ENCODE measurements around the gene TPSG1.
A peak's percentile ranks its signal among the peaks of the same experiment; 100 is the strongest.
"Not testable (repeated sequence)": the region's sequence is repeated elsewhere in the genome, so short reads cannot be mapped to it uniquely, and the experiment has no call there.

Gene TPSG1

DNA sequence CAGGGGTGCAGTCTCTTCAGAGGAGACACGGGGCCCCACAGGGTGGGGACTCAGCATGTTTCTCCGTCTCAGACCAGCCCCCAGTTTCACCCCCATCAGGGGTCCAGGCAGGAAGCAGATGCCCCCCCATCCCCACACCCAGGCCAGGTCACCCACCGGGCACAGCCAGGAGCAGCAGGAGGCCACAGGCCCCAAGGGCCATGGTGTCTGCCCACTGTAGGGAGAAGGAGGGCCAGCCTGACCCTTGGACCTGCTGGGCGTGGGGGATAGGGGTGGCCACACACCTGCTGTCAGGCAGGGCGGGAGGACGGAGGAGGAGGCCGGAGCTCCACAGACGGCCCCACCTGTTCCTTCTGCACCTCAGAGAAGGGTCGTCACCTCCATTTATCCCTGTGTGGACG is at the start of gene TPSG1:
Gene TPSG1, minus strand, starts transcription at position 218 of the 401 bp plus-strand sequence. Its CDS starts 16 bp downstream, at position 202.
- TF ChIP-seq, protein P1, sequence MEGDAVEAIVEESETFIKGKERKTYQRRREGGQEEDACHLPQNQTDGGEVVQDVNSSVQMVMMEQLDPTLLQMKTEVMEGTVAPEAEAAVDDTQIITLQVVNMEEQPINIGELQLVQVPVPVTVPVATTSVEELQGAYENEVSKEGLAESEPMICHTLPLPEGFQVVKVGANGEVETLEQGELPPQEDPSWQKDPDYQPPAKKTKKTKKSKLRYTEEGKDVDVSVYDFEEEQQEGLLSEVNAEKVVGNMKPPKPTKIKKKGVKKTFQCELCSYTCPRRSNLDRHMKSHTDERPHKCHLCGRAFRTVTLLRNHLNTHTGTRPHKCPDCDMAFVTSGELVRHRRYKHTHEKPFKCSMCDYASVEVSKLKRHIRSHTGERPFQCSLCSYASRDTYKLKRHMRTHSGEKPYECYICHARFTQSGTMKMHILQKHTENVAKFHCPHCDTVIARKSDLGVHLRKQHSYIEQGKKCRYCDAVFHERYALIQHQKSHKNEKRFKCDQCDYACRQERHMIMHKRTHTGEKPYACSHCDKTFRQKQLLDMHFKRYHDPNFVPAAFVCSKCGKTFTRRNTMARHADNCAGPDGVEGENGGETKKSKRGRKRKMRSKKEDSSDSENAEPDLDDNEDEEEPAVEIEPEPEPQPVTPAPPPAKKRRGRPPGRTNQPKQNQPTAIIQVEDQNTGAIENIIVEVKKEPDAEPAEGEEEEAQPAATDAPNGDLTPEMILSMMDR (IDR thresholded peaks at IDR 0.05), result no peak
- no peak within 1 kb of the TSS for H3K27ac Mint-ChIP-seq
- no peaks in the 10 kb centered on the region for H3K4me1 Mint-ChIP-seq
- H3K4me3 Mint-ChIP-seq, result no peak within 1 kb of the TSS
- DNase-seq, result no peak
- peaks cover 5% of the 10 kb centered on the region for H3K36me3 Mint-ChIP-seq (ENCODE audit: low read depth)
- H3K27me3 Mint-ChIP-seq (ENCODE audit: low read depth, poor library complexity), result no peaks in the 10 kb centered on the region
- no peaks in the 10 kb centered on the region for H3K9me3 Mint-ChIP-seq

DNA sequence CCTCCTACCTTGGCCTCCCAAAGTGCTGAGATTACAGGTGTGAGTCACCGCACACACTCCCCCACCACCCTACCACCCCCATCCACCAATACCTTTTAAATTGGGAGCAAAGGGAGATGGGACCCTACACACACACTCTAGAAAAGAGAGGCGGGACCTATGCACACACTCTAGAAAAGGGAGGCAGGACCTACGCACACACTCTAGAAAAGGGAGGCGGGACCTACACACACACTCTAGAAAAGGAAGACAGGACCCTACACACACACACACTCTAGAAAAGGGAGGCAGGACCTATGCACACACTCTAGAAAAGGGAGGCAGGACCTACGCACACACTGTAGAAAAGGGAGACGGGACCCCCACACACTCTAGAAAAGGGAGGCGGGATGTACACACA is 49.7 kb upstream of the TPSG1 start:
- TF ChIP-seq, protein P1 (IDR thresholded peaks at IDR 0.05), result no peak
- Mint-ChIP-seq H3K4me1 (peaks cover 36% of the 10 kb centered on the region), H3K27ac (no peak overlapping the region), H3K36me3 (ENCODE audit: low read depth) (no peaks in the 10 kb centered on the region), H3K9me3 (no peaks in the 10 kb centered on the region), H3K4me3 (no peak overlapping the region), H3K27me3 (ENCODE audit: low read depth, poor library complexity) (peaks cover 41% of the 10 kb centered on the region)
- no peak for DNase-seq

GRCh38 chr16:1273816-1274215 is 48.7 kb upstream of the TPSG1 start:
- peaks cover 30% of the 10 kb centered on the region for H3K4me1 Mint-ChIP-seq
- H3K36me3 Mint-ChIP-seq (ENCODE audit: low read depth), result no peaks in the 10 kb centered on the region
- TF ChIP-seq, protein P1 (IDR thresholded peaks at IDR 0.05), result no peak
- H3K4me3 Mint-ChIP-seq, result no peak overlapping the region
- no peak for DNase-seq
- no peak overlapping the region for H3K27ac Mint-ChIP-seq
- peaks cover 48% of the 10 kb centered on the region for H3K27me3 Mint-ChIP-seq (ENCODE audit: low read depth, poor library complexity)
- no peaks in the 10 kb centered on the region for H3K9me3 Mint-ChIP-seq

DNA sequence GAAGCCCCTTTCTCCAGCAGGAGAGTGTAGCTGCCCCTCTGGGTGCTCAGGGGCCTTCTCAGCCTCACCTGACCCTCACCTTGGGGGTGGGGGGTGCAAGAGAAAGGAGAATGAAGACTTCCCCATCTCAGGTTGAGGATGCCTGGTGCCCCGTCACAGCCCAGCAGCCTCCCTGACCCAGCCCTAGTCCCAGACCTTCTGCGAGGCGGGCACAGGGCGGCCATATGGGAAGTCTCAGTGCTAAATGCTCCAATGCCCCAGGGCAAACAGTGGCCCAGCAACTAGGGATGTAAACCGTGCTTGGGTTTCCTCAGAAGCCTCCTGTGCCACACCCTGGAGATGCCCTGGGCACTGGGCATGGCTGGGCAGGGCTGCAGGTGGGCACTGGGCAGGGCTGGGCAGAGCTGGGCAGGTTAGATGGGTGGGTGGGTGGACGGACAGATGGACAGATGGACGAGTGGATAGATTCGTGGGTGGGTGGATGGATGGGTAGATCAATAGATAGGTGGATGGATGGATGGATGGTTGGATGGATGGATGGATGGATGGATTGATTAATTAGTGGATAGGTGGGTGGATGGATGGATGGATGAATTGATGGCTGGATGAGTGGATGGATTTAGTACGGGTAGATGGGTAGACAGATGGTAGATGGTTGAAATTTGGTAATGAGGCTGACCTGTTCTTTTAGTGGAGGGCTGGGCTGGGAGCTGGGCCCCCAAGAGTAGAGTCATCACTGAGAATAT is 47.6 kb upstream of the TPSG1 start:
- TF ChIP-seq, protein P1 (IDR thresholded peaks at IDR 0.05), result no peak
- Mint-ChIP-seq H3K36me3 (ENCODE audit: low read depth) (no peaks in the 10 kb centered on the region), H3K4me1 (peaks cover 19% of the 10 kb centered on the region), H3K27ac (peak overlapping the region; percentile 9), H3K9me3 (no peaks in the 10 kb centered on the region), H3K4me3 (no peak overlapping the region), H3K27me3 (ENCODE audit: low read depth, poor library complexity) (peaks cover 49% of the 10 kb centered on the region)
- DNase-seq, result no peak

DNA sequence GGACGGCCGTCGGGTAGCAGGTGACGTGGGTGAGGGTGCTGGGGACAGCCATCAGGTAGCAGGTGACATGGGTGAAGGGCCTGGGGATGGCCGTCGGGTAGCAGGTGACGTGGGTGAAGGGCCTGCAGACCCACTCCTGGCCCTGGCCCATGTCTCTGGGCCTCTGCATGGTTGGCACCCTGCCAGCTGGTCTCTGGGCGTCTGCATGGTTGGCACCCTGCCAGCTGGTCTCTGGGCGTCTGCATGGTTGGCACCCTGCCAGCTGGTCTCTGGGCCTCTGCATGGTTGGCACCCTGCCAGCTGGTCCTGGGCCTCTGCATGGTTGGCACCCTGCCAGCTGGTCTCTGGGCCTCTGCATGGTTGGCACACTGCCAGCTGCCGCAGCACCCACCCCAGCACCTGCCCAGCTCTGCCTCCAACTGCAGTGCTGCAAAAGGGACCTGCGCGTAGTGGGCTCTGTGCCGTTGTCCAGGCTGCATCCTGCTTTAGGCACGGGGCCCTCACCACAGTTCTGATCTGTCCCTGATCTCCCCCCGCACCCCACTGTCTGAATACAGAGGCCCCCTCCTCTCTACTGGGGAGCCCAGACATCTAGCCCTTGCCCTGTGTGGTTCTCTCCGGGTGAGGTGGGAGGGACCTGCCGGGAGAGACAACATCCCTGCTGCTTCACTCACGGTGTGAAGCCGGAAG is 46.8 kb upstream of the TPSG1 start:
- peaks cover 54% of the 10 kb centered on the region for H3K27me3 Mint-ChIP-seq (ENCODE audit: low read depth, poor library complexity)
- H3K27ac Mint-ChIP-seq; H3K9me3 Mint-ChIP-seq; DNase-seq; H3K4me3 Mint-ChIP-seq; H3K36me3 Mint-ChIP-seq (ENCODE audit: low read depth): not testable (repeated sequence)
- peaks cover 16% of the 10 kb centered on the region for H3K4me1 Mint-ChIP-seq

DNA sequence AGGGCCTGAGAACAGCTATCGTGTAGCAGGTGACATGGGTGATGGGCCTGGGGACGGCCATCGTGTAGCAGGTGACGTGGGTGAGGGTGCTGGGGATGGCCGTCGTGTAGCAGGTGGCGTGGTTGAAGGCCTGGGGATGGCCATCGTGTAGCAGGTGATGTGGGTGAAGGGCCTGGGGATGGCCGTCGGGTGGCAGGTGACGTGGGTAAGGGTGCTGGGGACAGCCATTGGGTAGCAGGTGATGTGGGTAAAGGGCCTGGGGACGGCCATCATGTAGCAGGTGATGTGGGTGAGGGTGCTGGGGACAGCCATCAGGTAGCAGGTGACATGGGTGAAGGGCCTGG is 46.3 kb upstream of the TPSG1 start:
- no peak for DNase-seq
- peaks cover 5% of the 10 kb centered on the region for H3K9me3 Mint-ChIP-seq
- H3K36me3 Mint-ChIP-seq (ENCODE audit: low read depth), result no peaks in the 10 kb centered on the region
- H3K4me3 Mint-ChIP-seq, result no peak overlapping the region
- TF ChIP-seq, protein P1 (IDR thresholded peaks at IDR 0.05), result no peak
- peaks cover 59% of the 10 kb centered on the region for H3K27me3 Mint-ChIP-seq (ENCODE audit: low read depth, poor library complexity)
- peaks cover 16% of the 10 kb centered on the region for H3K4me1 Mint-ChIP-seq
- H3K27ac Mint-ChIP-seq, result no peak overlapping the region

- peaks cover 11% of the 10 kb centered on the region for H3K9me3 Mint-ChIP-seq
- DNase-seq; H3K27ac Mint-ChIP-seq; H3K4me3 Mint-ChIP-seq; H3K4me1 Mint-ChIP-seq; H3K36me3 Mint-ChIP-seq (ENCODE audit: low read depth): not testable (repeated sequence)
- H3K27me3 Mint-ChIP-seq (ENCODE audit: low read depth, poor library complexity), result peaks cover 55% of the 10 kb centered on the region
Measured at GRCh38 chr16:1269418-1269817, 44.4 kb upstream of the TPSG1 start.
